GM19238 (cell line): ENCODE measurements around the gene NUP35.

Experiments used
- DNase-seq: peaks from one replicate; pipeline ENCODE4 v3.0.0; 2011; ENCODE audit warnings: low spot score; ENCODE audit not compliant: insufficient read length

The NUP35 gene, protein sequence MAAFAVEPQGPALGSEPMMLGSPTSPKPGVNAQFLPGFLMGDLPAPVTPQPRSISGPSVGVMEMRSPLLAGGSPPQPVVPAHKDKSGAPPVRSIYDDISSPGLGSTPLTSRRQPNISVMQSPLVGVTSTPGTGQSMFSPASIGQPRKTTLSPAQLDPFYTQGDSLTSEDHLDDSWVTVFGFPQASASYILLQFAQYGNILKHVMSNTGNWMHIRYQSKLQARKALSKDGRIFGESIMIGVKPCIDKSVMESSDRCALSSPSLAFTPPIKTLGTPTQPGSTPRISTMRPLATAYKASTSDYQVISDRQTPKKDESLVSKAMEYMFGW

DNA sequence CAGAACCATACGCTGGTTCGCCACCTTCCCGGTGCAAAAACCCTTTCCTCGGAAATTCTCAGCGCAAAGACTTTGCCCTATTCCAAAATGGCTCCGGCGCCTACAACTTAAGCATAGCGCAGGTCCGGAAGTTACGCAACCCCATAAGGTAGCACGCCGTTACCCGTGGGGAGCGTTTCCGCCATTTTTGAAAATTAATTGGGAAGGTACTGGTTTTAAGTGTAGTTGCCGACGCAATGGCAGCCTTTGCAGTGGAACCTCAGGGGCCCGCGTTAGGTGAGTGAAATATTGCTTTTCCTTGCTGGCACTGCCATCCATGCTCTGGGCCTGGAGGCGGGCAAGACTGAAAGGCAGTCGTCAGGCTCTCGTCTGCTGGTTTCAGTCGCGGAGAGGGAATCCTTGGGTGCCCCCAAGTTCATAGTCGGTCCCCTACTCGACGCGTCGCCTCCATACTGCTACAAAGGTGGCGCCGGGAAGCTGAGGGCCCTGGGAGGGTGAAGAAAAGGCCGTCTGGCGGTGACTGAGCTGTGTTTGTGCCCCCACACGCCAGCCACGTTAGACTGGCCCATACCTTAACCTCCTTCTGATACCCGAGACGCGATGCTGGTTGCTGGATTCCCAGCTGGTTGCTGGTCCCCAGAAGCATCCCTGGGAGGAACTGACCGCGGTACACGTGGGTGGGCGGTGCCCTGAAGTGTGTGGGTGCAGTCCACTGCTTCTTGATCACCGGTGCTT lies at the start of gene NUP35:
Gene NUP35 (plus strand): TSS at position 222 of the 735 bp plus-strand sequence. CDS start 15 bp downstream, at position 237.
- DNase-seq: peak; percentile 45

DNA sequence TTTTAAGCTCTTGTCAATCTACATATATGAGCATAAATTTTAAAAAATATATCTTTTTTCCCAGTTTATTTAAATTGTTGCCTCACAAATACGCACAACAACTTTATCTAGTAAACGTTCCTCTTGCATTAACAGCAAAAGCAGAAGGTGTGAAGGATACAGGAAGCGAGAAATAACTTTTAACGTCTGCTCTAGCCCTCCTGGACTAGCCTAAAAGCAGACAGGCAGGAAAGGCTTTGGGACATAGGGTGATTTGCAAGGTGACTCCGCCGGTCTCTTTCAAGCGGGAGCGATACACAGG lies 46.1 kb upstream of the NUP35 start:
- DNase-seq: no peak

DNA sequence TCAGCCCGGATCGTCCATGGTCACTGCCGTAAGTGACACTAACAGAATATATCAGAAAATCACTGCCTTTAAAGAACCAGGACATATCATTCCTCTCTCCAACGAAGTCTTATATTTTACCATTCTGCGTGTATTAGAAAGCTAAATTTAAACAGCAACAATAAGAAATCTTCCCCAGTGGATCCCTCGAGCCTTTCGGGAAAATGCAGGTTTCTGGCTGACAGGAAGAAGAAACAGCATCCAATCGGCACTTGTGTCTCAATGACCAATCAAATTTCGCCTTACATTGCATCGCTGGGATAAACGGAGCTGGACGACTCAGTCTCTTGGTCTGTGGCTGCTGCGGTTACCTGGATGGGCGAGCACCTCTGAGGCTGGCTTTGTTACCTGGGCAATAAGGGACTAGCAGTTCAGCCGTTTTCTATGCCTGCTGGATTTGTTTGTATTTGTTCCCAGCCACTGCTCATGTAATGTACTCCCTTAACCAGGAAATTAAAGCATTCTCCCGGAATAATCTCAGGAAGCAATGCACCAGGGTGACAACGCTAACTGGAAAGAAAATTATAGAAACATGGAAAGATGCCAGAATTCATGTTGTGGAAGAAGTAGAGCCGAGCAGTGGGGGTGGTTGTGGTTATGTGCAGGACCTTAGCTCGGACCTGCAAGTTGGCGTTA lies 45.6 kb upstream of the NUP35 start, which contains the start of gene DUSP19:
Gene DUSP19 (plus strand): TSS at position 284 of the 675 bp plus-strand sequence. CDS start 187 bp downstream, at position 471.
- DNase-seq: peak; percentile 50

DNA sequence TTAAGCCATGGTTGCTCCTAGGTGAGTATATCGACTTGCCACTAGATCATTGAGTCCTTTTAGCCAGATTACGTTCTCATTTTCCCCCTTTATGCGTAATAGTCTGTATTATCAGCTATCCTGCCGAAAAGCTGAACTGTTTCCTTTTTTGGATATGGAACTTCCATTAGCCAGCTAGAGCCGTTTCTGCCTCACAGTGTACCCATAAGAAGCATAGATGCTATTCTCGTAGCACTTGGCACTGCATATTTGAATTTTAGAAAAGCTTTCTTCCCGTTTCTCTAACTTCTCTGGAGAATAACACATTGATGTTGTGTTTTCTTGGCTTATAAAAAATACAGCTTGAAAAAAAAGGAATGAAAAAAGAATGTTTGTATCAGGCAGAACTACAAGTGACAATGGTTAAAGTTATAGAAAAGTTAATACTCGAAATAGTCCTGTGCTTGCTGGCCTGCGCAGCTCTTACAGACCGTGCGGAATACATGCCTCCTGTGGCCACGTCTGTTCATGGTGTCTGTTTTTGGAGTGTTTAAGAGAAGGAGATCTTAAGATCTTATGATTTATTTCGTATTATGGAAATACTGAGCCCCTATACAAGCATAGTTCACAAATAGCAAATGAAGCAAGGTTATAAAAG lies 45.0 kb upstream of the NUP35 start:
- DNase-seq: no peak

DNA sequence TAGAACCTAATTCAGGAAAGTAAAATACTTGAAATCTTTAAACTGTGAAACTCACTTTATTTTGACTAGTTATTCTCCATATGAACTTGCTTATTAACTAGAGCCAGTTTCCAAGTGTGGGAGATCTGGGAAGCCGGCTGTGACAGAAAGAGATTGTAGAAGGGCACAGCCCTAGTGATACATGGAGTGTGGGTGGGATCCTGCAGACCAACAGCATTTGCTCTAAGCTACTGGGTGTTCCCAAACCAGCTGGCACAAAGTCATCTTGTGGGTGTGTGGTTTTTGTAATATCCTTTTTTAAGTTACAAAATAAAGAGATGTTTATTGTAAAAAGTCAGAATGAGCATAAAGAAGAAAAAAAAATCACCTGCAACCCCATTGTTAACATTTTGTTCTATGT lies 42.3 kb upstream of the NUP35 start:
- DNase-seq: no peak

DNA sequence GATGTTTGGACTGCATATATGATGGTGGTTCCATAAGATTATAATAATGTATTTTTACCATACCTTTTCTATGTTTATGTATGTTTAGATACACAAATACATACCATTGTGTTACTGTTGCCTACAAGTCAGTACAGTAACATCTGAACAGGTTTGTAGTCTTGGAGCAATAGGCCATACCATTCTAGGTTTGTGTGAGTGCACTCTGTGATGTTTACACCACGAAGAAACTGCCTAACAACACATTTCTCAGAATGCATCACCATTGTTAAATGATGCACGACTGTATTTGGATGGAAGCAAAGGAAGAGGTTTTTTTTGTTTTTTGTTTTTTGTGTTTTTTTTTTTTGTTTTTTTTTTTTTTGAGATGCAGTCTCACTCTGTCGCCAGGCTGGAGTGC lies 36.2 kb upstream of the NUP35 start:
- no peak for DNase-seq

DNA sequence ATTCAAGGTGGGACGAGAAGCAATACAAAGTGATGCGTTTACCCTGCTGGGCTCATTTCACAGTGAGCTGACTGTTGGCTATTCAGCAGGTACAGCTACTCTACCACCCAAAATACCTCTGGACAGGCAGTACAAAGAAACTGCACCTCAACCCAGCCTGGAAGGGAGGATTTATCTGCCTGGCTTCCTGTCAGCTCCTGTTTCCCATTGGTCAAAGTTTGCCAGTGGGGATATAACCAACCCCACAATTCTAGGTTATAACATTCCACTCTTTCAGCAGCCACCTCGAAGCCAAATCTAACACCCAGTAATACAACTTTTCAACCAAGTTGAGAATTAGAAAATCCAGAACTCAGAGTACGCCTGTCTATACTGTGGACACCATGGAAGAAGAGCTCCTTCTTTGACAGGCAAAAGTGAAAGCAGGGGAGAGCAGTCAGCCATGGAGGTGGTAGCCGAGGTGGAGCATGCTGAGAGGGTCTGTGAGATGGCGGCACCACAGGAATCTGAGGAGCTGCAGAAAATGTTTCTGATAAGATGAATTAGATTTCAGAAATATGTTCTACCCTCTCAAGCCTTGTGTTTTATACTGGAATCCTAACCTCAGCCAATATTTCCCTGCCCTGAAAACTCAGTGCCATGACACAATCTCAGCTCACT lies 34.9 kb upstream of the NUP35 start:
- DNase-seq: no peak

DNA sequence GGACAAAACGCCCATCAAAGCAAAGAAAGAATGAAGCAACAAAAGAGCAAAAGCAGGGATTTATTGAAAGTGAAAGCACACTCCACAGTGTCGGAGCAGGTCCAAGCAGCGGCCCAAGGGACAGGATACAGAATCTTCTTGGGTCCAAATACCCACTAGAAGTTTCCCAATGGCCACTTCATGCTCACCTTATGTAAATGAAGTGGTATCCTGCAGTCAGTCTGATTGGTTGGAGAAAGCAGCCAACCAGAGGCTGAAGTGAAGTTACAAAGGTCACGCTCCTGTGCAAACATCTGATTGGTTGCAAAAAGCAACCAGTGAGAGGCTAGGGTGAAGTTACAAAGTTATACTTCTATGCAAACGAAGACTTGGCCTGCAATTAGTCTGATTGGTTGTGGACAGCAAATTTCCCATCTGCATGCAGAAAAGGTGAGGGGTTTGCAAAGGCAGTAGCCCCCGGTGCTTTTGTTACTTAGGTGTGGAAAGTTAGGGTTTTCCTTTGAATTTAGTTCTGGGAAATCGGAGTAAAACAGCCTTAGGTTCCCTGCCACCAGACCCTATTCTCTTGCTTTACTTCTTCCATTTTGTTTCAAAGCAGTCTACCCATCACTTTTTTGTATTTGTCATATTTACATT lies 32.8 kb upstream of the NUP35 start:
- DNase-seq: no peak

DNA sequence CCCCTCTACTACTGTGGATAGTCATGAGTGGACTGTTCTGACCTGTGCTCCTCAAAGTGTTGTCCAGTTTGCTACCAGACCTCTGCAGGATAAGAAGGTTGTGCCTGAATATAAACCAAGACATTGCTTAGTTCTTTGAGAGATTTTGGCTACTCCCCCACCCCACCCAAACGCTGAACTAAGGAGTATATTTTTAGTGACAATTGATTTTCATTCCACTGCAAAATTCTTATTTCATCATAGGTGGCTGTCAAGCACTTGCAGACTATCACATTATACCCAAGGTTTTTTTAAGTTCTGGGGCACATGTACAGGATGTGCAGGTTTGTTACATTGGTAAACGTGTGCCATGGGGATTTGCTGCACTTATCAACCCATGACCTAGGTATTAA lies 32.3 kb upstream of the NUP35 start:
- no peak for DNase-seq

DNA sequence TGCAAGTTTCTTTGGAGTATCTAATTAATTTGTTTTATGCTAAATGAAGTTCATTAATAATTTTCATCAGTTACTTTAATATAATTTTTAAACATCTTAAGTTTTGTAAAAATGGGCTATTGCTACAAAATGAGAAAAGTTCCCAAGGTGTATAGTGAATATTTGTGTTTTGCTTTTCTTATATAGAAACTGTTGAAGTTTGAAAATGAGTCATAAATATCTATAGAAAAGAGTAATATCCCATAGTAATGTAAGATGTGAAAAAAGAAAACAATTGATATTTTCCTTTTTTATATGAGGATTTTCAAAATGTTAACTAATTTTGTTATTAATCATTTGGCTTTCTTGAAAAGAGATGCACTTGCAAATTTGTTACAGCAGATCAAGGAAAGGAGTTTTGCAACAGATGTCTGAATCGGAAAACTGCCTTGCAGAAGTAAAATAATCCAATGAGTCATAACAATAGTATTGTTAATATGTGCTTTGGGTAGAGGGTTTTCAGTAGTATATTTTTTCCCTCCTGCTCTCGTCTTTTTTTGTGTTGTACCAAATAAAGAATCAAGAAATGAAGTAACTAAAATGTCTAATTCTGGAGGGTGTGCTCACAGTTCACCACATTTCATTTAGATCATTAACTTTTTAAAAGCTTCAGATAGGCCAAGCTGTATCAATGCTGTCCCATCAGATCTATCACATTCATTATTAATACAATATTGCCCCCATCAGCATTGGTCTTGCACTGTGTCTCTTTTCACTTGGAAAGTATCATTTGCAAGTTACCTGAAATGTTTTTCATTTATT lies 30.2 kb upstream of the NUP35 start:
- no peak for DNase-seq

DNA sequence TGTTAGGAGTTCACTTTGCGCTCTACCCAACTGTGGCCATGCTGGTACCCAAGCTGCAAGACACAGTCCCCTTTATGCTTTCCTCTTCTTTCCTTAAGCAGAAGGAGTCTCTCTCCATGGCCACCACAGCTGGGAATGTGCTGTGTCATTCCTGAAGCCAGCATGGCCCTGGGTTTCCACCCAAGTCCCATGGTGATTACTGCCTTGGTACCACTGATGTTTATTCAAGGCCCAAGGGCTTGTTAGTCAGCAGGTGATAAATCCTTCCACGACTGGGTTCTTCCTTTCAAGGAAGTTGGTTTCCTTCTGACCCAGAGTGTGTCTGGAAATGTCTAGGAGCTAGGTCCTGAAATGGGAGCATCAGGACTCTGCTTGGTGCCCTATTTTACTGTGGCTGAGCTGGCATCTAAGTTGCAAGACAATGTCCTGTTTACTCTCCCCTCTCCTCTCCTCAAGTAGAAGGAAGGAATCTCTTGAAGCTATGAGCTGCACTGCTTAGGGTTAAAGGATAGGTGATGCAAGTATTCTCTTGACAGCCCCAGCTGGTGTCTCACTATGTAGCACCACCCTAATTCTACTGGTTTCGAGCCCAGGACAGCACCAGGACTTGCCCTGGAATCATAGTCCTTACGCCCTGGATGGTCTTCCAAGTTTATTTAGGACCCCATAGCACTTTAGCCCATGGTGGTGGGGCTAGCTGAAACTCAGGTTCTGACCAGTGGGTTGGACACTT lies 18.7 kb upstream of the NUP35 start:
- no peak for DNase-seq

DNA sequence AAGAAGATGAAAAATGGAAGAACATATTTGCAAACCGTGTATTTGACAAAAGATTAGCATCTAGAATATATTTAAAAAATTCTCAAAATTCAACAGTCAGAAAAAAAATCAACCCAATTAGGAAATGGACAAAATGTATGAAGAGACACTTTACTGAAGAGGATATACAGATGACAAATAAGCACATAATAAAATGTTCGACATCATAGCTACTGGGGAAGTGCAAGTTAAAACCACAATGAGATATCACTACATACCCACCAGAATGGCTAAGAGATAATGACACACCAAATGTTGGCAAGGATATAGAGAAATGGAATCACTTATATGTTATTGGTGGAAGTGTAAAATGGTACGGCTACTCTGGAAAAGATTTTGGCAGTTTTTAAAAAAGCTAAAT lies 11.7 kb upstream of the NUP35 start:
- DNase-seq: no peak

DNA sequence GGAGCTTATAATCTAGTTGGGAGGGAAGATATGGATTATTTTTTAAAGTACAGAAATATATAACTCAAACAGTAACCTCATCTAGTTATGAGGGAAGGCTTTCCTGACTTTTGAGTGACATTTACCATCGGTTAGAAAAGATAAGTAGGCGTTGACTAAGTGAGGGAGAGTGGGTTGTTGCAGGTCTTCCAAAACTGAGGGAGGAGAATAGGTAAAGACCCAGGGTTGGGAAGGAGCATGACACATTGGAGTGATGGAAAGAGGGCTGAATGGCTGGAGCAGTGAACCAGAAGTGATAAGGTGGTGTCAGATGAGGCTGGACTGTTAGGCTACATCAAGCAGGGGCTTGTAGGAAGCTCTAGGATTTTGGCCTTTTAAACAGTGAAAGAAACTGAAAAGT lies 10.6 kb upstream of the NUP35 start:
- no peak for DNase-seq

DNA sequence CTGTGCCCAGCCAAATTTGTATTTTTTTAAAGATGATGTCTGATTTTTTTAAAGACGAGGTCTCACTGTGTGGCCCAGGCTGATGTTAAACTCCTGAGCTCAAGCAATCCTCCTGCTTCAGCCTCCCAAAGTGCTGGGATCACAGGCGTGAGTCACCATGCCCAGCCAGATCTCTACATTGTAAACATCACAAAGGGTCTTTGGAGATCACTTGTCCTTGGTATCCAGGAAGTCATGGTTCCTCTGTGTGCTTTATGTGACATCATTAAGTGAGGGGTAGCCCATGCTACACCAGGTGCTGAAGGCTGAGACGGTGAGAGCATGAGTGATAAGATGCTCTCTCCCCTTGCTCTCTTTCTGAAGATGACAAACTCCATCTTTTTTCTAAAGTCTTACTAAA lies 7.0 kb upstream of the NUP35 start:
- no peak for DNase-seq

DNA sequence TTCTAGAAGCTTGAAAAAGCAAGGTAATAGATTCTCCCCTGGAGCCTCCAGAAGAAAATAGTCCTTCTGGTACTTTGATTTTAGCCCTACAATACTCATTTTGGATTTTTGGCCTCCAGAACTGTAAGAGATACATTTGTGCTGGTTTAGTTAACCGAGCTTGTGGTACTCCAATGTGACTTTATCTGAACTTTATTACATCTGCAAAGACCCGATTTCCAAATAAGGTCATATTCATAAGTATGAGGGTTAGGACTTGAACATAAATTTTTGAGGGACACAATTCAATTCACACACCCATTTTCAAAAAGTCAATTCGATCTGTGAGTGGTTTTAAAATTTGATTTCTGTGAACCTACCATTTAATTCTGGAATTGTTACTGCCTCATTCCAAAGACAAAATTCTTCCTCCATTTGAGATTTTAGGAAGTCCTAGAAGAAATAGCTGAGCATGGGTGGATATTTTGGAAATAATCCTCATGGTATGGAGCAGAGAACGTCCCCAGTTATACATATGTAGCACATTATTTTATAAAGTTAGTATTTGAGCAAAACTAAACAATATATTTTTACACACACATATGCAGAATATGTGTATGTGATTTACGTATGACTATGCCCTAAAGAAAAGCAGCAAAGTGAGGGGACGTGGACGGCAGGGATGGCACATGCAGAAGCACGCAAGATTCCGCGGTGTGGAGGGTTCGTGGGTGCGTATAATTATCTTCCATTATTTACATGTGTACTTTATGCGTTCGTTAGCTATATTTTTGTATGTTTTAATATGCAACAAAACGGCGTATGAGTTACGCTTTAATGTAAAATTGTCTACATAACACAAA lies 905 bp upstream of the NUP35 start:
- DNase-seq: no peak

DNA sequence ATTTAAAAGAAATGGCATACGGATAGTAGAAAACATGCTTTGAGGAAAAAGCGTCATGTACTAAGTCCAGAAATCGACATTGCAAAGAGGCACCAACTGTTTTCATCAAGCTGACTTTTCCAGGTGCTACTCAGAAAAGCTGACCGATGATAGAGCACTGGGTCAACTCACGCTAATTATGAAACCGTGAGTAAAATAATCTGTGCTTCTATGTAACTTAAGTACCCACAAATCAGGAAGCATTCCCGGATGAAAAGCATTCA lies 353 bp upstream of the NUP35 start:
- no peak for DNase-seq

DNA sequence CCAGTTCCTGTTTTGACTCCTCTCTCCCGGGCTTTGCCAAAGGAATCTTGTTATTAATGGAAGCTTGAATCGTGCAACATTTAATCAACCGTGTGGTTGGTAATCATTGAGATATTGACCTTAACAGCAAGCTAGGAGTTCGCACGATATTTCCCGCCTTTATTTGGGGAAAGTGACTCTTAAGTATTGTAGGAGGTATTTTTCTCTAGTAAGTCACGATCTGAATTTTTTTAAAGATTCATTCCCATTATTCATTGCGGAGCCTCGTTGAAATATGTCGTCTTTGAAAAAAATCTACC lies 663 bp downstream of the NUP35 start:
- no peak for DNase-seq

DNA sequence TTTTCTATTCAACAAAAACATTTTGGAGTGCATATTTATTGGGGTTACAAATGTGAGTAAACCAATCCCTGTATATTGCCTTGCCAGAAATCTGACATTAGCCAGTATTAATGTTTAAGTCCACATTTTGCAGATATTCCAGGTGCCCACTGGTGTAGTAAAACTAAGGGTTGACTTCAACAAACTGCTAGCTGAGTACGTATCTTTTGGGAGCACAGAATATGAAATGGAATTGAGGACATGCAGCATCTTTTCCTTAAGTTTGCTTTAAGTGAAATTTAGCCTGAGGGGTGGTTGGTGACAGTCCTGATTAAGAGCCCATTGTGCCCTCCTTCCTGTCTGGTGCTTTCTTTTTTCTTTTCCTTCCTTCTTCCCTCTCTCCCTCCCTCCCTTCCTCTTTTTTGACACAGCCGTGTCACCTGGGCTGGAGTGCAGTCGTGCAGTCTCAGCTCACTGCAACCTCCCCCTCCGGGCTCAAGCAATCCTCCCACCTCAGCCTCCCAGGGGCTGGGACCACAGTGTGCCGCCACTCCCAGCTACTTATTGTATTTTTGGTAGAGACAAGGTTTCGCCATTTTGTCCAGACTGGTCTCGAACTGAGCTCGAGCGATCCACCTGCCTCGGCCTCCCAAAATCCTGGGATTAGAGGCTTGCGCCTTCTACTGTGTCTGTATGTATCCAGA lies 1.6 kb downstream of the NUP35 start:
- no peak for DNase-seq

DNA sequence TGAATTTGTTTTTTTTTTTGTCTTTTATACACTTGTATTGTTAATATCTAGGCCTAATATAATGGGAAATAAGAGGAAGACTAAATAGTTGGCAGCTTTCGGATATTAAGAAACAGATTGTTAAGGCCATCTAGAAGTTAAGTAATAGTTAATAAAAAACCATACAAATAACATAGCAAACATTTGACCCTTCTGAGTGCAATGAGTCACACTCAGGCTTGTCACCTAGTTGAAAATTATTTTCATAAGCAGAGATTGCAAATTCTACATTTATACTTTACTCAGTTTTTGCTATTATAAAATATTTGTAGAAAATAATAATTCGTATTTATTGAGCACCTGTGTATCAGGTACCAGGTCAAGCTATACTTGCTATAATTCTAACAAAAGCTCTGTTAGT lies 2.4 kb downstream of the NUP35 start:
- DNase-seq: no peak
